GM23338 (cell line): ENCODE measurements around the gene AGRP. TPM values are rescaled to one million over a fixed set of nuclear protein-coding genes. Genes with fewer than 3 reads are reported as not detected.

Source experiments
- ATAC-seq: fragments of 200-7000 bp; cut with Tn5 transposase; 3 replicates; pipeline ENCODE4 v1.9.1; 2020
- DNase-seq: peaks from one replicate; pipeline ENCODE4 v3.0.0-alpha.2; 2015; ENCODE audit warnings: low spot score
- H2AFZ ChIP-seq: fragments of 200-600 bp; sonication (generic); 2 replicates; pipeline ENCODE4 v1.8.0; 2016; ENCODE audit warnings: antibody characterized with exemption, mild to moderate bottlenecking, moderate library complexity
- H3F3A ChIP-seq: fragments of 200-600 bp; sonication (generic); replicated peaks from 2 replicates; pipeline ENCODE4 v1.8.0; 2017; ENCODE audit warnings: antibody characterized with exemption, mixed run types, low read depth
- H3K27ac ChIP-seq: fragments of 200-600 bp; sonication (generic); 2 replicates; pipeline ENCODE4 v1.6.1; 2016; ENCODE audit warnings: low read depth
- H3K27me3 ChIP-seq: fragments of 200-600 bp; sonication (generic); 2 replicates; pipeline ENCODE4 v1.8.0; 2016; ENCODE audit warnings: mild to moderate bottlenecking, mixed run types, moderate library complexity; ENCODE audit not compliant: insufficient read depth
- H3K36me3 ChIP-seq: fragments of 200-600 bp; sonication (generic); 2 replicates; pipeline ENCODE4 v1.8.0; 2016; ENCODE audit warnings: mild to moderate bottlenecking; ENCODE audit not compliant: insufficient read depth
- H3K4me1 ChIP-seq: fragments of 200-600 bp; sonication (generic); 2 replicates; pipeline ENCODE4 v1.8.0; 2016; ENCODE audit warnings: mild to moderate bottlenecking, moderate library complexity; ENCODE audit not compliant: insufficient read depth
- H3K4me2 ChIP-seq: fragments of 200-600 bp; sonication (generic); 2 replicates; pipeline ENCODE4 v1.7.1; 2017; ENCODE audit warnings: mixed run types
- H3K4me3 ChIP-seq: fragments of 200-600 bp; sonication (generic); 2 replicates; pipeline ENCODE4 v1.6.1; 2016; ENCODE audit warnings: mixed run types
- H3K79me2 ChIP-seq: fragments of 200-600 bp; sonication (generic); replicated peaks from 2 replicates; pipeline ENCODE4 v1.8.0; 2017; ENCODE audit warnings: mild to moderate bottlenecking; ENCODE audit not compliant: insufficient read depth
- H3K9me2 ChIP-seq: fragments of 200-600 bp; sonication (generic); 2 replicates; pipeline ENCODE4 v1.8.0; 2017; ENCODE audit not compliant: insufficient read depth
- H4K20me1 ChIP-seq: fragments of 200-600 bp; sonication (generic); replicated peaks from 2 replicates; pipeline ENCODE4 v1.8.0; 2017; ENCODE audit warnings: mild to moderate bottlenecking; ENCODE audit not compliant: insufficient read depth
- H3K27ac Mint-ChIP-seq: 2 replicates; pipeline ENCODE4 v1.8.0; 2020; ENCODE audit warnings: inconsistent platforms, mild to moderate bottlenecking, moderate library complexity, mixed read lengths
- H3K27me3 Mint-ChIP-seq: 3 replicates; pipeline ENCODE4 v1.8.0; 2022; ENCODE audit warnings: low read depth, mild to moderate bottlenecking, moderate library complexity, mixed read lengths, inconsistent platforms; ENCODE audit not compliant: insufficient read depth, poor library complexity
- H3K36me3 Mint-ChIP-seq: 3 replicates; pipeline ENCODE4 v1.8.0; 2021; ENCODE audit warnings: low read depth, mild to moderate bottlenecking, inconsistent platforms, moderate library complexity, mixed read lengths
- H3K4me1 Mint-ChIP-seq: 3 replicates; pipeline ENCODE4 v1.8.0; 2020; ENCODE audit warnings: mild to moderate bottlenecking, inconsistent platforms, mixed read lengths
- H3K4me3 Mint-ChIP-seq: 3 replicates; pipeline ENCODE4 v1.8.0; 2021; ENCODE audit warnings: moderate library complexity, mild to moderate bottlenecking, inconsistent platforms, mixed read lengths
- H3K9me3 Mint-ChIP-seq: 3 replicates; pipeline ENCODE4 v1.8.0; 2020; ENCODE audit warnings: moderate library complexity, mild to moderate bottlenecking, inconsistent platforms, mixed read lengths
- CREB1 ChIP-seq: fragments of 250-450 bp; sonication (Bioruptor Pico); IDR thresholded peaks from 2 replicates; pipeline ENCODE4 v1.5.0; 2020; ENCODE audit warnings: low read depth, mild to moderate bottlenecking, moderate library complexity
- EZH2 ChIP-seq: fragments of 200-600 bp; sonication (generic); IDR thresholded peaks from one replicate; pipeline ENCODE4 v1.8.0; 2017; ENCODE audit warnings: antibody characterized with exemption, mild to moderate bottlenecking, low read depth; ENCODE audit not compliant: unreplicated experiment
- NANOG ChIP-seq: IDR thresholded peaks from 2 replicates; pipeline ENCODE4 v1.6.1; 2016; ENCODE audit warnings: antibody characterized with exemption, borderline replicate concordance
- POLR2AphosphoS5 ChIP-seq: IDR thresholded peaks from 2 replicates; pipeline ENCODE4 v1.6.1; 2016; ENCODE audit warnings: antibody characterized with exemption, low read depth
- ZNF114 ChIP-seq: fragments of 250-450 bp; sonication (Bioruptor Pico); IDR thresholded peaks from 2 replicates; pipeline ENCODE4 v1.5.0; 2020; ENCODE audit warnings: mild to moderate bottlenecking, moderate library complexity
- polyA plus RNA-seq: library from polyadenylated mRNA; unstranded; fragments of >200 nt; fragmentation: Nextera tagmentation; extraction: Ambion mirVana; gene quantifications from 2 replicates; pipeline ENCODE4 v1.2.1, GENCODE V29; 2016
- total RNA-seq: library from RNA; depleted of rRNA; stranded (reverse); fragments of >200 nt; shearing (Covaris generic); gene quantifications from 2 replicates; pipeline ENCODE4 v1.2.3, GENCODE V29; 2014
- TF ChIP-seq, protein P1 (sequence below), 2 experiments: fragments of 200-600 bp in 1 of 2; sonication (generic) in 1 of 2; conservative IDR thresholded peaks; 2 replicates each; pipeline versions ENCODE4 v1.5.1 to v1.6.1; 2016 to 2017; ENCODE audit warnings: antibody characterized with exemption in 2 of 2, low read depth in 2 of 2, mild to moderate bottlenecking in 2 of 2, moderate library complexity in 1 of 2
- TF ChIP-seq, protein P2 (sequence below): fragments of 250-450 bp; sonication (Bioruptor Pico); IDR thresholded peaks from 2 replicates; pipeline ENCODE4 v1.5.0; 2020; ENCODE audit warnings: mild to moderate bottlenecking, moderate library complexity

The AGRP gene
- total and polyA plus RNA-seq, 2 experiments from 2014 or later, result not detected

DNA sequence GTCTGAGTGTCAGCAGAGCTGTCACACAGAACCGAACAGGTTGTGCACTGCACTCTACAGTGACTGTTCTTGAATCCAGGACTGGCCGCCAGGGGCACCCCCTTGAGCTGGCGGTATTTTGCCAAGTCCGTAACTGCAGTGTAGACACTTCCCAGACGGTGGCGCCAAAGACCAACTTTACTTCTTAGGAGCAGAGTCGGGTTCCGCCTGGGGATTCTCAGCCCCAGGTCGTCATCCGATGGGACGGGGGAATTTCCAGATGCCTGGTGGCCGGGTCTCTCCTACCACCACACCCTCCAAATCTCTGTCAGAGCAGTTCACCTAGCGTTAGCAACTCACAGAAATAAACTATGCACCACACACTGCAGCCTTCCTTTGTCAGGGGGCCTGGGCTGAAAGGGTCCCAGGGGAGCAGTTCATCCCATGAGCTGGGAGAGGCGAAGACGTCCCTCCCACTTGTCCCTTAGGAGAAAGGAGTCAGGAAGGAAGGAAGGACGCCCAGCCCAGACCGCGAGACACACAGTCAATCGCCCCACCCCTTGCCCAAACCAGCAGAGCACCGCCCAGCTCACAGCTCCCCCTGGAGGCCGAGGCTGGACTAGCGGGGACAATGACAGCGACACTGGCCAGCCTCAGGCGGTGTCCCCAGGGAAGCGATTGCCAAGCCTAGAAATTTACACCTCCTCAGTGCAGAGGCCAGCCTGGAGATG, 37.9 kb upstream of the AGRP start:
- no peaks in the 10 kb centered on the region for H4K20me1 ChIP-seq
- no peaks in the 10 kb centered on the region for H3K79me2 ChIP-seq
- ATAC-seq (peak; percentile 84), DNase-seq (peak; percentile 99)
- H2AFZ ChIP-seq, result peak overlapping the region; percentile 77
- H3F3A ChIP-seq, result no peaks in the 10 kb centered on the region
- no peaks in the 10 kb centered on the region for H3K9me2 ChIP-seq
- no peak for TF ChIP-seq EZH2
- TF ChIP-seq POLR2AphosphoS5, result peak; percentile 52; the same call in 1 of the 2 replicates
- peak; percentile 30; the same call in 1 of the 2 replicates for TF ChIP-seq CREB1
- TF ChIP-seq, protein P1, sequence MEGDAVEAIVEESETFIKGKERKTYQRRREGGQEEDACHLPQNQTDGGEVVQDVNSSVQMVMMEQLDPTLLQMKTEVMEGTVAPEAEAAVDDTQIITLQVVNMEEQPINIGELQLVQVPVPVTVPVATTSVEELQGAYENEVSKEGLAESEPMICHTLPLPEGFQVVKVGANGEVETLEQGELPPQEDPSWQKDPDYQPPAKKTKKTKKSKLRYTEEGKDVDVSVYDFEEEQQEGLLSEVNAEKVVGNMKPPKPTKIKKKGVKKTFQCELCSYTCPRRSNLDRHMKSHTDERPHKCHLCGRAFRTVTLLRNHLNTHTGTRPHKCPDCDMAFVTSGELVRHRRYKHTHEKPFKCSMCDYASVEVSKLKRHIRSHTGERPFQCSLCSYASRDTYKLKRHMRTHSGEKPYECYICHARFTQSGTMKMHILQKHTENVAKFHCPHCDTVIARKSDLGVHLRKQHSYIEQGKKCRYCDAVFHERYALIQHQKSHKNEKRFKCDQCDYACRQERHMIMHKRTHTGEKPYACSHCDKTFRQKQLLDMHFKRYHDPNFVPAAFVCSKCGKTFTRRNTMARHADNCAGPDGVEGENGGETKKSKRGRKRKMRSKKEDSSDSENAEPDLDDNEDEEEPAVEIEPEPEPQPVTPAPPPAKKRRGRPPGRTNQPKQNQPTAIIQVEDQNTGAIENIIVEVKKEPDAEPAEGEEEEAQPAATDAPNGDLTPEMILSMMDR (conservative IDR thresholded peaks at IDR 0.05; ENCODE audit: low read depth in 2 of 2), result peak; percentile 76 to 99
- TF ChIP-seq ZNF114, result no peak
- peaks cover 2% of the 10 kb centered on the region; the same call in 1 of the 2 replicates for H3K4me1 ChIP-seq
- Mint-ChIP-seq H3K9me3 (no peaks in the 10 kb centered on the region; the same call in 2 of the 3 replicates), H3K36me3 (no peaks in the 10 kb centered on the region), H3K27ac (peak overlapping the region; percentile 95), H3K27me3 (peaks cover 64% of the 10 kb centered on the region), H3K4me1 (no peaks in the 10 kb centered on the region; the same call in 1 of the 3 replicates), H3K4me3 (peak overlapping the region; percentile 75)
- H3K4me2 ChIP-seq, result peak overlapping the region; percentile 83
- H3K4me3 ChIP-seq, result peak overlapping the region; percentile 58
- no peaks in the 10 kb centered on the region for H3K36me3 ChIP-seq
- peak overlapping the region; percentile 78; the same call in 1 of the 2 replicates for H3K27ac ChIP-seq
- H3K27me3 ChIP-seq, result peaks cover 60% of the 10 kb centered on the region

DNA sequence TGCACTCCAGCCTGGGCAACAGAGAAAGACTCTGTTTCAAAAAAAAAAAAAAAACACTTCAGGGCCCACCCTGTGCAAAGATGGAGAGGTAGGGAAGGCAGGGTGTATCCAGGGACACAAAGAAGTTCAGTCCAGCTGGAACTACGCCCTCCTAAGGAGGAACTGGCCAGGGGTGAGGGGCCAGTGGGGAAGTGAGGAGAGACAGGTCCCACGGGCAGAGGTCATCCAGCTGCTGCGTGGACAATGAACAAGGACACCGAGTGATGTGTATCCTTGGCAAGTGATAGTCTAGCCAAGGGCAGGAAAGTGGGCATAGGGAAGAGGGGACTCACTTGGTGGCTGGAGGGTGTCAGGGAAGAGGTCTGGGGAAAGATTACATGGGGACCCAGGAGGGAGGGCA, 35.9 kb upstream of the AGRP start:
- Mint-ChIP-seq H3K9me3 (no peaks in the 10 kb centered on the region; the same call in 2 of the 3 replicates), H3K4me3 (no peak overlapping the region), H3K36me3 (no peaks in the 10 kb centered on the region), H3K4me1 (no peaks in the 10 kb centered on the region; the same call in 2 of the 3 replicates), H3K27ac (no peak overlapping the region), H3K27me3 (peaks cover 51% of the 10 kb centered on the region)
- DNase-seq (no peak), ATAC-seq (no peak)
- no peaks in the 10 kb centered on the region for H3K79me2 ChIP-seq
- no peaks in the 10 kb centered on the region for H3K4me1 ChIP-seq
- no peak overlapping the region for H3K4me2 ChIP-seq
- no peaks in the 10 kb centered on the region for H4K20me1 ChIP-seq
- no peaks in the 10 kb centered on the region for H3K36me3 ChIP-seq
- no peaks in the 10 kb centered on the region for H3F3A ChIP-seq
- no peak overlapping the region for H3K27ac ChIP-seq
- H3K4me3 ChIP-seq, result no peak overlapping the region
- no peak overlapping the region for H2AFZ ChIP-seq
- H3K9me2 ChIP-seq, result no peaks in the 10 kb centered on the region
- peaks cover 43% of the 10 kb centered on the region for H3K27me3 ChIP-seq
- no peak for TF ChIP-seq NANOG
- no peak for TF ChIP-seq EZH2
- TF ChIP-seq, protein P2, sequence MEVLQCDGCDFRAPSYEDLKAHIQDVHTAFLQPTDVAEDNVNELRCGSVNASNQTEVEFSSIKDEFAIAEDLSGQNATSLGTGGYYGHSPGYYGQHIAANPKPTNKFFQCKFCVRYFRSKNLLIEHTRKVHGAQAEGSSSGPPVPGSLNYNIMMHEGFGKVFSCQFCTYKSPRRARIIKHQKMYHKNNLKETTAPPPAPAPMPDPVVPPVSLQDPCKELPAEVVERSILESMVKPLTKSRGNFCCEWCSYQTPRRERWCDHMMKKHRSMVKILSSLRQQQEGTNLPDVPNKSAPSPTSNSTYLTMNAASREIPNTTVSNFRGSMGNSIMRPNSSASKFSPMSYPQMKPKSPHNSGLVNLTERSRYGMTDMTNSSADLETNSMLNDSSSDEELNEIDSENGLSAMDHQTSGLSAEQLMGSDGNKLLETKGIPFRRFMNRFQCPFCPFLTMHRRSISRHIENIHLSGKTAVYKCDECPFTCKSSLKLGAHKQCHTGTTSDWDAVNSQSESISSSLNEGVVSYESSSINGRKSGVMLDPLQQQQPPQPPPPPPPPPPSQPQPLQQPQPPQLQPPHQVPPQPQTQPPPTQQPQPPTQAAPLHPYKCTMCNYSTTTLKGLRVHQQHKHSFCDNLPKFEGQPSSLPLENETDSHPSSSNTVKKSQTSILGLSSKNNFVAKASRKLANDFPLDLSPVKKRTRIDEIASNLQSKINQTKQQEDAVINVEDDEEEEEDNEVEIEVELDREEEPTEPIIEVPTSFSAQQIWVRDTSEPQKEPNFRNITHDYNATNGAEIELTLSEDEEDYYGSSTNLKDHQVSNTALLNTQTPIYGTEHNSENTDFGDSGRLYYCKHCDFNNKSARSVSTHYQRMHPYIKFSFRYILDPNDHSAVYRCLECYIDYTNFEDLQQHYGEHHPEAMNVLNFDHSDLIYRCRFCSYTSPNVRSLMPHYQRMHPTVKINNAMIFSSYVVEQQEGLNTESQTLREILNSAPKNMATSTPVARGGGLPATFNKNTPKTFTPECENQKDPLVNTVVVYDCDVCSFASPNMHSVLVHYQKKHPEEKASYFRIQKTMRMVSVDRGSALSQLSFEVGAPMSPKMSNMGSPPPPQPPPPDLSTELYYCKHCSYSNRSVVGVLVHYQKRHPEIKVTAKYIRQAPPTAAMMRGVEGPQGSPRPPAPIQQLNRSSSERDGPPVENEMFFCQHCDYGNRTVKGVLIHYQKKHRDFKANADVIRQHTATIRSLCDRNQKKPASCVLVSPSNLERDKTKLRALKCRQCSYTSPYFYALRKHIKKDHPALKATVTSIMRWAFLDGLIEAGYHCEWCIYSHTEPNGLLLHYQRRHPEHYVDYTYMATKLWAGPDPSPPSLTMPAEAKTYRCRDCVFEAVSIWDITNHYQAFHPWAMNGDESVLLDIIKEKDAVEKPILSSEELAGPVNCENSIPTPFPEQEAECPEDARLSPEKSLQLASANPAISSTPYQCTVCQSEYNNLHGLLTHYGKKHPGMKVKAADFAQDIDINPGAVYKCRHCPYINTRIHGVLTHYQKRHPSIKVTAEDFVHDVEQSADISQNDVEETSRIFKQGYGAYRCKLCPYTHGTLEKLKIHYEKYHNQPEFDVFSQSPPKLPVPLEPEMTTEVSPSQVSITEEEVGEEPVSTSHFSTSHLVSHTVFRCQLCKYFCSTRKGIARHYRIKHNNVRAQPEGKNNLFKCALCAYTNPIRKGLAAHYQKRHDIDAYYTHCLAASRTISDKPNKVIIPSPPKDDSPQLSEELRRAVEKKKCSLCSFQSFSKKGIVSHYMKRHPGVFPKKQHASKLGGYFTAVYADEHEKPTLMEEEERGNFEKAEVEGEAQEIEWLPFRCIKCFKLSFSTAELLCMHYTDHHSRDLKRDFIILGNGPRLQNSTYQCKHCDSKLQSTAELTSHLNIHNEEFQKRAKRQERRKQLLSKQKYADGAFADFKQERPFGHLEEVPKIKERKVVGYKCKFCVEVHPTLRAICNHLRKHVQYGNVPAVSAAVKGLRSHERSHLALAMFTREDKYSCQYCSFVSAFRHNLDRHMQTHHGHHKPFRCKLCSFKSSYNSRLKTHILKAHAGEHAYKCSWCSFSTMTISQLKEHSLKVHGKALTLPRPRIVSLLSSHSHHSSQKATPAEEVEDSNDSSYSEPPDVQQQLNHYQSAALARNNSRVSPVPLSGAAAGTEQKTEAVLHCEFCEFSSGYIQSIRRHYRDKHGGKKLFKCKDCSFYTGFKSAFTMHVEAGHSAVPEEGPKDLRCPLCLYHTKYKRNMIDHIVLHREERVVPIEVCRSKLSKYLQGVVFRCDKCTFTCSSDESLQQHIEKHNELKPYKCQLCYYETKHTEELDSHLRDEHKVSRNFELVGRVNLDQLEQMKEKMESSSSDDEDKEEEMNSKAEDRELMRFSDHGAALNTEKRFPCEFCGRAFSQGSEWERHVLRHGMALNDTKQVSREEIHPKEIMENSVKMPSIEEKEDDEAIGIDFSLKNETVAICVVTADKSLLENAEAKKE (CRISPR knock-in tag), result no peak
- TF ChIP-seq, protein P1 (conservative IDR thresholded peaks at IDR 0.05; ENCODE audit: low read depth in 2 of 2), result no peak
